Measurements from ENCODE around the gene MYH8. TPM values are rescaled to one million over a fixed set of nuclear protein-coding genes. Genes with fewer than 3 reads are reported as not detected.
A peak's percentile ranks its signal among the peaks of the same experiment; 100 is the strongest.

The MYH8 gene
- total and polyA plus RNA-seq, 9 of the 15 experiments (the other 6 are each of a cell fraction or from before 2014, with no cell fraction given): 0.01 to 0.05 (median 0.03) TPM; not detected in 6

DNA sequence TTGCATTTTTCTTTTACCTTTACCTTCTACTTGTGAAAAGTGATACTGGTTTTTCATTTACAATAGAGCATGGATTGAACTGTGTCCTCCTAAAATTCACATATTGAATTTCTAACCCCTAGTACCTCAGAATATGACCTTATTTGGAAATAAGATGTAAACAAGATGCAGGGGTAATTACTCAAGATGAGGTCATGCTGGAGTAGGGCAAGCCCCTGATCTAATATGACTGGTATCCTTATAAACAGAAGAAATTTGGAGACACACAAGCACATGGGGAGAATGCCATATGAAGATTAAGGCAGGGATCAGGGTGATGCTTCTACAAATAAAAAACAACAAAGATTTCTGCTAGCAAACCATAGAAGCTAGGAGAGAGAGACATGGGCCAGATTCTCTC, 61.2 kb downstream of the MYH8 start:
- TF ChIP-seq ZNF224 (CRISPR knock-in tag; IDR thresholded peaks at IDR 0.05): no peak
- no peak for TF ChIP-seq LCOR (CRISPR knock-in tag; IDR thresholded peaks at IDR 0.05)
- no peak for TF ChIP-seq SIN3A (IDR thresholded peaks at IDR 0.05; ENCODE audit: borderline replicate concordance in 2 of 2, control insufficient read depth in 1 of 2, low read depth in 2 of 2, low read length in 2 of 2)
- TF ChIP-seq KLF10 (CRISPR knock-in tag; IDR thresholded peaks at IDR 0.05): no peak
- H3K9ac ChIP-seq (ENCODE audit: insufficient read depth in 1 of 2, low read depth in 2 of 2, low read length in 2 of 2): no peak overlapping the region
- no peak overlapping the region for H3K27ac ChIP-seq (ENCODE audit: extremely low read depth, low read depth, low read length)
- no peak overlapping the region for H3K4me3 ChIP-seq
- intact Hi-C loops (cut with micrococcal nuclease): no loop called here
- no TSS peak for BruUV-seq (replicated peaks)
- CTCF ChIA-PET (ENCODE audit: low intra/inter-chr PET ratio): no interaction called here
- H3K9me3 ChIP-seq (replicated peaks; ENCODE audit: control insufficient read depth, insufficient read depth, low read depth, low read length): no peaks in the 10 kb centered on the region
- H3K79me2 ChIP-seq (ENCODE audit: control insufficient read depth, insufficient read depth, low read length): no peaks in the 10 kb centered on the region
- H3K9me1 ChIP-seq (ENCODE audit: control insufficient read depth, insufficient read depth, low read length): no peaks in the 10 kb centered on the region
- H2AFZ ChIP-seq (ENCODE audit: low read depth, low read length): no peak overlapping the region
- no peaks in the 10 kb centered on the region for H3K36me3 ChIP-seq (ENCODE audit: control insufficient read depth, insufficient read depth, low read length)
- in situ Hi-C loops (cut with MboI): no loop called here
- no peaks in the 10 kb centered on the region for H3K27me3 ChIP-seq (ENCODE audit: control insufficient read depth in 2 of 2, insufficient read depth in 2 of 2, low read length in 2 of 2)
- no peak overlapping the region for H3K4me2 ChIP-seq (ENCODE audit: insufficient read depth, low read length)
- no peak for ATAC-seq
- no peaks in the 10 kb centered on the region for H3K4me1 ChIP-seq (replicated peaks in 1 of 2; ENCODE audit: control insufficient read depth in 2 of 2, insufficient read depth in 2 of 2, low read length in 2 of 2)
- FAIRE-seq: no peak
- POLR2A ChIA-PET: no interaction called here
- no peaks in the 10 kb centered on the region; the same call in 1 of the 2 replicates for H4K20me1 ChIP-seq (replicated peaks; ENCODE audit: control insufficient read depth, insufficient read depth, low read length)
- DNase-seq (ENCODE audit: extremely low read depth in 1 of 4, low spot score in 3 of 4): no peak

- H3K9me3 ChIP-seq (replicated peaks; ENCODE audit: control insufficient read depth, insufficient read depth, low read depth, low read length): no peaks in the 10 kb centered on the region
- no peak overlapping the region for H3K27ac ChIP-seq (ENCODE audit: extremely low read depth, low read depth, low read length)
- BruUV-seq (replicated peaks): no TSS peak
- no peaks in the 10 kb centered on the region for H3K9me1 ChIP-seq (ENCODE audit: control insufficient read depth, insufficient read depth, low read length)
- no peaks in the 10 kb centered on the region for H3K36me3 ChIP-seq (ENCODE audit: control insufficient read depth, insufficient read depth, low read length)
- ATAC-seq: peak; percentile 80
- H3K27me3 ChIP-seq (ENCODE audit: control insufficient read depth in 2 of 2, insufficient read depth in 2 of 2, low read length in 2 of 2): no peaks in the 10 kb centered on the region
- H3K79me2 ChIP-seq (ENCODE audit: control insufficient read depth, insufficient read depth, low read length): no peaks in the 10 kb centered on the region
- in situ Hi-C loops (cut with MboI): no loop called here
- no peaks in the 10 kb centered on the region for H3K4me1 ChIP-seq (replicated peaks in 1 of 2; ENCODE audit: control insufficient read depth in 2 of 2, insufficient read depth in 2 of 2, low read length in 2 of 2)
- no peak for FAIRE-seq
- peak; percentile 51 to 64 (median 52) for TF ChIP-seq CTCF (IDR thresholded peaks at IDR 0.05 in 2 of 3, conservative IDR thresholded peaks at IDR 0.05 in 1 of 3; ENCODE audit: insufficient read depth in 2 of 3, low read depth in 1 of 3, low read length in 3 of 3)
- TF ChIP-seq SP2 (IDR thresholded peaks at IDR 0.05; ENCODE audit: extremely low read depth, low read depth, low read length, poor library complexity, severe bottlenecking): no peak
- peak in 1 of 2 experiments; percentile 23; a peak in 1 of 4 replicates for TF ChIP-seq RAD21 (CRISPR knock-in tag; conservative IDR thresholded peaks at IDR 0.05 in 1 of 2, IDR thresholded peaks at IDR 0.05 in 1 of 2)
- TF ChIP-seq ZNF583 (CRISPR knock-in tag; IDR thresholded peaks at IDR 0.05): no peak
- no peak overlapping the region for H3K4me3 ChIP-seq
- H3K9ac ChIP-seq (ENCODE audit: insufficient read depth in 1 of 2, low read depth in 2 of 2, low read length in 2 of 2): no peak overlapping the region
- no peak overlapping the region for H3K4me2 ChIP-seq (ENCODE audit: insufficient read depth, low read length)
- H2AFZ ChIP-seq (ENCODE audit: low read depth, low read length): no peak overlapping the region
- H4K20me1 ChIP-seq (replicated peaks; ENCODE audit: control insufficient read depth, insufficient read depth, low read length): no peaks in the 10 kb centered on the region
- intact Hi-C loops (cut with micrococcal nuclease): loop anchor here (10.0 kb wide), 1 partner anchor 63 kb away; no protein-coding TSS in a partner anchor
- 0% methylated on average over 2 of the region's 4 CpGs for WGBS (ENCODE audit: insufficient coverage, low coverage, missing lambda C conversion rate)
- CTCF ChIA-PET (ENCODE audit: low intra/inter-chr PET ratio): no interaction called here
- peak; percentile 18 to 60 (median 58) for DNase-seq (ENCODE audit: extremely low read depth in 1 of 4, low spot score in 3 of 4)
- POLR2A ChIA-PET: no interaction called here
Observed at GRCh38 chr17:10357768-10358167, 64.0 kb downstream of the MYH8 start.

Data from K562 (cell line).